ENCODE data around the gene LGALS3. TPM values are rescaled to one million over a fixed set of nuclear protein-coding genes. Genes with fewer than 3 reads are reported as not detected.
A peak's percentile ranks its signal among the peaks of the same experiment; 100 is the strongest.

Gene LGALS3
- total RNA-seq, 4 donors from 2014 or later = 65.7 to 201 (median 111) TPM

DNA sequence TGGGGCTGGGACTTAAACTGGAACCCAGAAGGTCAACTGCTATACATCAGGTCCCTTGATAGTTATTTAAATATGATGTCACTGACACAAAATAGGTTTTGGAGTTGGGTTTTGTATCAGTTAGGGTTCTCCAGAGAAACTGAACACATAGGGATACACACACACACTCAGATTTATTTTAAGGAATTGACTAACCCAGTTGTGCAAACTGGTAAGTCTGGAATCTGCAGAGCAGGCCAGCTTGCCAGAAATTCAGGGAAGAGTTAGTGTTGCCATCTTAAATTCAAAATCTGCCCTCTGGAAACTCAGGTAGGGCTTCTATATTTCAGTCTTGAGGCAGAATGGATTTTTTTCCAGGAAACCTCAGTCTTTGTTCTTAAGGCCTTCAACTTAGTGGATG lies 40.7 kb upstream of the LGALS3 start:
- no peak for DNase-seq
- no peaks in the 10 kb centered on the region for H3K9me3 ChIP-seq
- intact Hi-C loops (cut with DNase I) = no loop called here
- H3K4me3 ChIP-seq (replicated peaks in 1 of 3) = no peak overlapping the region
- no peak overlapping the region for H3K27ac ChIP-seq
- no peaks in the 10 kb centered on the region for H3K4me1 ChIP-seq
- no peaks in the 10 kb centered on the region for H3K27me3 ChIP-seq
- H3K36me3 ChIP-seq = no peaks in the 10 kb centered on the region
- TF ChIP-seq, protein P1, sequence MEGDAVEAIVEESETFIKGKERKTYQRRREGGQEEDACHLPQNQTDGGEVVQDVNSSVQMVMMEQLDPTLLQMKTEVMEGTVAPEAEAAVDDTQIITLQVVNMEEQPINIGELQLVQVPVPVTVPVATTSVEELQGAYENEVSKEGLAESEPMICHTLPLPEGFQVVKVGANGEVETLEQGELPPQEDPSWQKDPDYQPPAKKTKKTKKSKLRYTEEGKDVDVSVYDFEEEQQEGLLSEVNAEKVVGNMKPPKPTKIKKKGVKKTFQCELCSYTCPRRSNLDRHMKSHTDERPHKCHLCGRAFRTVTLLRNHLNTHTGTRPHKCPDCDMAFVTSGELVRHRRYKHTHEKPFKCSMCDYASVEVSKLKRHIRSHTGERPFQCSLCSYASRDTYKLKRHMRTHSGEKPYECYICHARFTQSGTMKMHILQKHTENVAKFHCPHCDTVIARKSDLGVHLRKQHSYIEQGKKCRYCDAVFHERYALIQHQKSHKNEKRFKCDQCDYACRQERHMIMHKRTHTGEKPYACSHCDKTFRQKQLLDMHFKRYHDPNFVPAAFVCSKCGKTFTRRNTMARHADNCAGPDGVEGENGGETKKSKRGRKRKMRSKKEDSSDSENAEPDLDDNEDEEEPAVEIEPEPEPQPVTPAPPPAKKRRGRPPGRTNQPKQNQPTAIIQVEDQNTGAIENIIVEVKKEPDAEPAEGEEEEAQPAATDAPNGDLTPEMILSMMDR (IDR thresholded peaks at IDR 0.05) = no peak
- no peak for TF ChIP-seq POLR2A (IDR thresholded peaks at IDR 0.05)

DNA sequence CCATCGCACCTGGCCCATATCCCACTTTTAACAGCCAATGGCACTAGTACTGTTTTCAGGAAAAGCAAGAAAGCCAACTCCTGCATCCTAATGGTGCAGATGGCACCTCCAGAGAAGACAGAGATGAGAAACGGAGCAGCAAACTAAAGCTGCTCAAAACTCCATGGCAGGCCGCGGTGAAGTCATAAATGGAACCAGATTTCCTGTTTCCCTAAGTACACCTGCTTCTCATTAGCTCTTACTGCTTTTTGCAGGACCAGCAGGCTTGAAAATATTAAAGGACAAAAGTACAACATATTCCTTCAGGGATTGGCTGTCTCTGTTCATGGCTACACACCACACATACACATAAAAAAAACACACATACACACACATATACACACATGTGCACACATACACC lies 36.7 kb upstream of the LGALS3 start:
- no peak for DNase-seq
- H3K4me1 ChIP-seq = peaks cover 0 to 6% of the 10 kb centered on the region in 2 donors
- no peak overlapping the region for H3K27ac ChIP-seq
- H3K9me3 ChIP-seq = no peaks in the 10 kb centered on the region
- no peak overlapping the region for H3K4me3 ChIP-seq (replicated peaks in 1 of 3)
- no peaks in the 10 kb centered on the region for H3K36me3 ChIP-seq
- WGBS, 2 donors = 69 to 74% methylated on average over 4 of the region's 4 CpGs
- no peaks in the 10 kb centered on the region for H3K27me3 ChIP-seq
- TF ChIP-seq, protein P1 (IDR thresholded peaks at IDR 0.05) = no peak
- intact Hi-C loops (cut with DNase I) = loop anchor here (5.0 kb wide), 2 partner anchors 35 to 65 kb away; partner anchors contain the start of gene LGALS3

DNA sequence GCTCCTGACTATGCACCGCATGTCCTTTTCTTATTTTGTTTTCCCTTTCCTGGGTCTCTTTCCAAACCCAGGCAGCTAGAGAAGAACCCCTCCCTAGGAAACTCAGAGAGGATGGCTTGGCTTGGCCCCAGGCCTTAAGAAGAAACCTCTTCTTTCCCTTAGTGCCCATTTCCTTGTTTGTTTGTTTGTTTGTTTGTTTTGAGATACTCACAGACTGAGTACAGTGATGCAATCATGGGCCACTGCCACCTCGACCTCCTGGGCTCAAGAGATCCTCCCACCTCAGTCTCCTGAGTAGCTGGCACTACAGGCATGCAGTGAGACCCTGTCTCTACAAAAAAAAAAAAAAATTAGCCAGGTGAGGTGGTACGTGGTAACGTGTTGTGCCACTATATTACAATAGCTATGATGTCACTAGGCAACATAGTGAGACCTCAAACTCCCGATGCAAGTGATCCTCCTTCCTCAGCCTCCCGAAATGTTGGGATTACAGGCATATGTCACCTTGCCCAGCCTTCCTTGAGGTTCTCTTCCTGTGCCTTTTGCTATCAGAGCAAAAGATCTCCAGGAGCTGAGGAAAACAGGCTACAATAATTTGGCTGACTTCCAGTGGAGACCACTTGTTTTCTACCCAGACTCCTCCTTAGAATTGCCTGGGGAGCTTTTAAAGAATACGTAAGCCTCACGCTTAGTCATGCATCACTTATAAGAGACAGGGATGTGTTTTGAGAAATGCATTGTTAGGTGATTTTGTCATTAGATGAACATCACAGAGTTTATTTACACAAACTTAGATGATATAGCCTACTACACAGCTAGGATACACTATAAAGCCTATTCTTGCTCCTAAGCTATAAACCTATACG lies 34.5 kb upstream of the LGALS3 start:
- H3K27me3 ChIP-seq = no peaks in the 10 kb centered on the region
- H3K27ac ChIP-seq = no peak overlapping the region
- H3K4me1 ChIP-seq = peaks cover 0 to 17% of the 10 kb centered on the region in 2 donors
- no peaks in the 10 kb centered on the region for H3K9me3 ChIP-seq
- intact Hi-C loops (cut with DNase I) = loop anchor here (5.0 kb wide), 2 partner anchors 33 to 63 kb away; partner anchors contain the start of gene LGALS3
- WGBS, 2 donors = 51 to 53% methylated on average over 9 of the region's 9 CpGs
- TF ChIP-seq, protein P1 (IDR thresholded peaks at IDR 0.05) = no peak
- no peak for TF ChIP-seq POLR2A (IDR thresholded peaks at IDR 0.05)
- H3K36me3 ChIP-seq = no peaks in the 10 kb centered on the region
- DNase-seq = no peak
- no peak overlapping the region for H3K4me3 ChIP-seq (replicated peaks in 1 of 3)

DNA sequence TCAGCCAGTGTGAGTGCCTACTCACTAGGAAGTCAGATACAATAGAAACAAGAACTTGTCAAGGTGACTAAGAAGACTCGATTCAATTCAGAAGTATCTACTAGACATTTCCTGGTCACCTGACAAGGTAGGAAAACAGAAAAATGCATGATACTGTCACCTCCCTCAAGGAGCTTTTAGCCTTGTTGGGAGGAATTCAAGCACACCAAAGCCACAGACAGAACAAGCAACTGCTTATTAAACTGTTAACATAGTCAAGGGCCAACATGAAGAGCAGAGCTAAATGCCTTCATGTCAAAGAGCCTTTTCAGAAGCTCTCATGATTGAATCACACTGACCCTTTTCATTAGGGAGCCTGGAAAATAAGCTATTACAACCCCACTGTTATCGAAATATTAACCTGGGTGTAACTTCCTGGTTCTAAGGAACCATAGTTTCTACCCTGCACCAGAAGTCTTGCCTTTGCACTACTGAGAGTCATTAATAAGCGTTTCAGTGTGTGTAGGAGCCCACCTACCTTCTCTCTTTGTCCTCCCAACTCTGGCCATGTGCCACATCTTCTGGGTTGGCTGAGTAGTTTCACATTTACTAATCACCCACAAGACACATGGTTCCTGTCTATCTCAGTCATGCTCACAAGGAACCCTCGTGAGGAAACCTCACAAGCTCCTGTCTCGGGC lies 31.0 kb upstream of the LGALS3 start:
- H3K4me1 ChIP-seq = peaks cover 12 to 44% of the 10 kb centered on the region in 2 donors
- intact Hi-C loops (cut with DNase I) = no loop called here
- H3K4me3 ChIP-seq (replicated peaks in 1 of 3) = no peak overlapping the region
- no peaks in the 10 kb centered on the region for H3K9me3 ChIP-seq
- no peak for DNase-seq
- H3K27ac ChIP-seq = peak overlapping the region in 2 of 3 donors; percentile 21 to 60
- no peaks in the 10 kb centered on the region for H3K27me3 ChIP-seq
- TF ChIP-seq, protein P1 (IDR thresholded peaks at IDR 0.05) = no peak
- TF ChIP-seq POLR2A (IDR thresholded peaks at IDR 0.05) = no peak
- H3K36me3 ChIP-seq = no peaks in the 10 kb centered on the region
- WGBS, 2 donors = 62 to 65% methylated on average over 5 of the region's 5 CpGs

DNA sequence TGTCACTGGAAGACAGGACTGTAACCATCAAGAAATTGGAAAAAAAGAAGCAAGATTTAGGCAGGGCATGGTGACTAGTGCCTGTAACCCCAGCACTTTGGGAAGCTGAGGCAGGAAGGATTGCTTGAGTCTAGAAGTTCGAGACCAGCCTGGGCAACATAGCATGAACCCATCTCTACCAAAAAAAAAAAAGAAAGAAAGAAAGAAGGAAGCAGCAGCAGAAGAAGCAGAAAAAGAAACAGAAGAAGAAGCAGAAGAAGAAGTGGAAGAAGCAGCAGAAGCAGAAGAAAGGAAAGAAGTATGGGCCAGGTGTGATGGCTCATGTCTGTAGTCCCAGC lies 30.5 kb upstream of the LGALS3 start:
- H3K9me3 ChIP-seq = no peaks in the 10 kb centered on the region
- no peaks in the 10 kb centered on the region for H3K27me3 ChIP-seq
- no peaks in the 10 kb centered on the region for H3K36me3 ChIP-seq
- H3K27ac ChIP-seq = peak overlapping the region in 1 of 3 donors; percentile 60
- WGBS, 2 donors = 90 to 96% methylated on average over 1 of the region's 1 CpG
- H3K4me3 ChIP-seq (replicated peaks in 1 of 3) = no peak overlapping the region
- H3K4me1 ChIP-seq = peaks cover 17 to 49% of the 10 kb centered on the region in 2 donors
- intact Hi-C loops (cut with DNase I) = no loop called here
- TF ChIP-seq, protein P1 (IDR thresholded peaks at IDR 0.05) = no peak
- no peak for TF ChIP-seq POLR2A (IDR thresholded peaks at IDR 0.05)
- DNase-seq = no peak
